WTC11 (cell line): ENCODE results near the gene PCSK9.

Experiments used
- CREM ChIP-seq: sonication (generic); formaldehyde crosslinking; IDR thresholded peaks from 2 replicates; pipeline ENCODE4 v1.8.1; 2022; ENCODE audit warnings: mild to moderate bottlenecking, missing genetic modification reagents, moderate library complexity
- CTCF ChIP-seq: fragments of 200-600 bp; IDR thresholded peaks from 2 replicates; pipeline ENCODE4 v1.8.0; 2022; ENCODE audit warnings: antibody characterized with exemption
- FOXJ3 ChIP-seq: sonication (generic); formaldehyde crosslinking; IDR thresholded peaks from 2 replicates; pipeline ENCODE4 v1.9.0; 2021; ENCODE audit warnings: missing genetic modification reagents, mild to moderate bottlenecking, borderline replicate concordance
- MAX ChIP-seq: sonication (generic); formaldehyde crosslinking; IDR thresholded peaks from 2 replicates; pipeline ENCODE4 v1.8.0; 2022; ENCODE audit warnings: mild to moderate bottlenecking, missing genetic modification reagents
- NFYB ChIP-seq: sonication (generic); formaldehyde crosslinking; conservative IDR thresholded peaks from 2 replicates; pipeline ENCODE4 v1.8.0; 2022; ENCODE audit warnings: low read depth, missing genetic modification reagents
- RORB ChIP-seq: fragments of 250-450 bp; sonication (Bioruptor Pico); IDR thresholded peaks from 2 replicates; pipeline ENCODE4 v1.9.0; 2021; ENCODE audit warnings: mild to moderate bottlenecking
- TEAD1 ChIP-seq: sonication (generic); formaldehyde crosslinking; IDR thresholded peaks from 2 replicates; pipeline ENCODE4 v1.8.0; 2022; ENCODE audit warnings: mild to moderate bottlenecking, missing genetic modification reagents
- USF2 ChIP-seq: sonication (generic); formaldehyde crosslinking; IDR thresholded peaks from 2 replicates; pipeline ENCODE4 v1.8.1; 2023; ENCODE audit warnings: mild to moderate bottlenecking, missing genetic modification reagents, moderate library complexity
- ZSCAN18 ChIP-seq: fragments of 250-450 bp; sonication (Bioruptor Pico); IDR thresholded peaks from 2 replicates; pipeline ENCODE4 v2.1.2; 2022; ENCODE audit warnings: mild to moderate bottlenecking, moderate library complexity

- no peak for TF ChIP-seq CTCF
- TF ChIP-seq USF2, result no peak
- TF ChIP-seq RORB (CRISPR knock-in tag), result no peak
- TF ChIP-seq TEAD1 (CRISPR knock-in tag), result no peak
- no peak for TF ChIP-seq ZSCAN18 (CRISPR knock-in tag)
- no peak for TF ChIP-seq CREM (CRISPR knock-in tag)
- TF ChIP-seq NFYB (CRISPR knock-in tag), result no peak
- TF ChIP-seq FOXJ3 (CRISPR knock-in tag), result no peak
- TF ChIP-seq MAX, result no peak
These were observed 33.8 kb upstream of the PCSK9 start for GRCh38 chr1:55005351-55006140.
